ENCODE measurements around the gene PPP1CA.

PPP1CA gene

GRCh38 chr11:67410984-67411784 lies 9.5 kb upstream of the PPP1CA start:
- TF ChIP-seq CTCF (conservative IDR thresholded peaks at IDR 0.05; ENCODE audit: control insufficient read depth, insufficient read depth, low read depth, low read length), result no peak
- no peak overlapping the region for H3K4me3 ChIP-seq (ENCODE audit: control insufficient read depth, low read depth, low read length)
- no peak for DNase-seq (ENCODE audit: low read depth)

GRCh38 chr11:67410369-67410831 lies 8.7 kb upstream of the PPP1CA start:
- DNase-seq (ENCODE audit: low read depth), result no peak
- H3K4me3 ChIP-seq (ENCODE audit: control insufficient read depth, low read depth, low read length), result no peak overlapping the region
- no peak for TF ChIP-seq CTCF (conservative IDR thresholded peaks at IDR 0.05; ENCODE audit: control insufficient read depth, insufficient read depth, low read depth, low read length)

- no peak for DNase-seq (ENCODE audit: low read depth)
- H3K4me3 ChIP-seq (ENCODE audit: control insufficient read depth, low read depth, low read length), result no peak overlapping the region
- no peak for TF ChIP-seq CTCF (conservative IDR thresholded peaks at IDR 0.05; ENCODE audit: control insufficient read depth, insufficient read depth, low read depth, low read length)
Observed at GRCh38 chr11:67409781-67410368, 8.2 kb upstream of the PPP1CA start.

GRCh38 chr11:67409261-67409666 lies 7.6 kb upstream of the PPP1CA start:
- no peak for TF ChIP-seq CTCF (conservative IDR thresholded peaks at IDR 0.05; ENCODE audit: control insufficient read depth, insufficient read depth, low read depth, low read length)
- DNase-seq (ENCODE audit: low read depth), result no peak
- no peak overlapping the region for H3K4me3 ChIP-seq (ENCODE audit: control insufficient read depth, low read depth, low read length)

- TF ChIP-seq CTCF (conservative IDR thresholded peaks at IDR 0.05; ENCODE audit: control insufficient read depth, insufficient read depth, low read depth, low read length), result no peak
- no peak for DNase-seq (ENCODE audit: low read depth)
- H3K4me3 ChIP-seq (ENCODE audit: control insufficient read depth, low read depth, low read length), result no peak overlapping the region
Observed at GRCh38 chr11:67408437-67409200, 7.0 kb upstream of the PPP1CA start.

GRCh38 chr11:67407688-67408163 lies 6.1 kb upstream of the PPP1CA start:
- TF ChIP-seq CTCF (conservative IDR thresholded peaks at IDR 0.05; ENCODE audit: control insufficient read depth, insufficient read depth, low read depth, low read length), result no peak
- DNase-seq (ENCODE audit: low read depth), result no peak
- H3K4me3 ChIP-seq (ENCODE audit: control insufficient read depth, low read depth, low read length), result no peak overlapping the region
